CD4-positive, alpha-beta memory T cell (primary cell): Measurements from ENCODE around the gene TUFM. TPM values are rescaled to one million over a fixed set of nuclear protein-coding genes. Genes with fewer than 3 reads are reported as not detected.
A peak's percentile ranks its signal among the peaks of the same experiment; 100 is the strongest.

ENCODE experiments used
- CTCF ChIA-PET: fragments of 350-600 bp; sonication (Branson Sonifier 250); formaldehyde crosslinking; loops from one replicate; lab custom pipeline; 2021; ENCODE audit warnings: inconsistent platforms; ENCODE audit not compliant: partially characterized antibody; lab: Charles Lee
- POLR2A ChIA-PET: fragments of 350-600 bp; sonication (Branson Sonifier 250); formaldehyde crosslinking; loops from one replicate; lab custom pipeline; 2021; ENCODE audit not compliant: partially characterized antibody; lab: Charles Lee
- DNase-seq, 5 donors: peaks; one replicate each; pipeline versions ENCODE4 v3.0.0 to v3.0.0-alpha.2; 2020 to 2022; ENCODE audit warnings: mixed read lengths in 1 of 5
- H3K27ac ChIP-seq: one replicate; pipeline ENCODE4 v1.7.0; 2013; ENCODE audit warnings: low read depth, low read length
- H3K27me3 ChIP-seq: 2 replicates; pipeline ENCODE4 v1.7.0; 2013; ENCODE audit warnings: mild to moderate bottlenecking, low read length, moderate library complexity; ENCODE audit not compliant: insufficient read depth
- H3K36me3 ChIP-seq: 2 replicates; pipeline ENCODE4 v1.7.0; 2013; ENCODE audit warnings: mild to moderate bottlenecking, low read length, moderate library complexity; ENCODE audit not compliant: insufficient read depth
- H3K4me1 ChIP-seq: 2 replicates; pipeline ENCODE4 v1.7.0; 2013; ENCODE audit warnings: mild to moderate bottlenecking, low read length, moderate library complexity; ENCODE audit not compliant: insufficient read depth
- H3K4me3 ChIP-seq, 2 donors: one replicate each; pipeline ENCODE4 v1.7.0; 2013; ENCODE audit warnings: low read length in 2 of 2, mild to moderate bottlenecking in 1 of 2
- H3K9me3 ChIP-seq, 2 donors: one replicate each; pipeline ENCODE4 v1.7.0; 2013; ENCODE audit warnings: low read length in 2 of 2, control low read depth in 1 of 2; ENCODE audit not compliant: control insufficient read depth in 1 of 2
- H3K27ac Mint-ChIP-seq, 7 donors: one replicate each; pipeline ENCODE4 v1.8.0; 2020 to 2021; ENCODE audit warnings: mixed read lengths in 7 of 7, mild to moderate bottlenecking in 6 of 7, inconsistent platforms in 3 of 7, moderate library complexity in 3 of 7
- H3K27me3 Mint-ChIP-seq, 2 donors: one replicate each; pipeline ENCODE4 v1.8.0; 2020 to 2021; ENCODE audit warnings: mixed read lengths in 2 of 2
- H3K36me3 Mint-ChIP-seq, 2 donors: one replicate each; pipeline ENCODE4 v1.8.0; 2020 to 2021; ENCODE audit warnings: mixed read lengths in 2 of 2, inconsistent platforms in 1 of 2, mild to moderate bottlenecking in 1 of 2
- H3K4me1 Mint-ChIP-seq, 4 donors: one replicate each; pipeline ENCODE4 v1.8.0; 2020 to 2021; ENCODE audit warnings: mixed read lengths in 4 of 4, mild to moderate bottlenecking in 1 of 4
- H3K4me3 Mint-ChIP-seq, 8 donors: one replicate each; pipeline ENCODE4 v1.8.0; 2020 to 2021; ENCODE audit warnings: mixed read lengths in 8 of 8, mild to moderate bottlenecking in 7 of 8, moderate library complexity in 6 of 8, inconsistent platforms in 3 of 8
- H3K9me3 Mint-ChIP-seq, 8 donors: one replicate each; pipeline ENCODE4 v1.8.0; 2020 to 2021; ENCODE audit warnings: mixed read lengths in 8 of 8, mild to moderate bottlenecking in 5 of 8, inconsistent platforms in 3 of 8, moderate library complexity in 1 of 8
- intact Hi-C: fragments of 100-400 bp; cut with micrococcal nuclease; formaldehyde crosslinking; loops from one replicate; pipeline ENCODE4 v1.15.1; 2023
- polyA plus RNA-seq, 2 donors: library from polyadenylated mRNA; unstranded; fragments of 300-500 nt; fragmentation: Illumina TruSeq; gene quantifications; one replicate each; pipeline ENCODE4 v1.2.3, GENCODE V29; 2021
- total RNA-seq, 2 experiments: library from RNA; stranded (reverse); gene quantifications; one replicate each; pipeline ENCODE4 v1.2.3, GENCODE V29; 2021

The TUFM gene
- total and polyA plus RNA-seq, 4 experiments from 2014 or later, result 98.0 to 198 (median 123) TPM

- no peaks in the 10 kb centered on the region for H3K27me3 ChIP-seq
- intact Hi-C loops, result no loop called here
- peak overlapping the region in 5 of 7 donors; percentile 45 to 98 (median 91) for H3K27ac Mint-ChIP-seq
- no peaks in the 10 kb centered on the region for H3K9me3 ChIP-seq
- DNase-seq, result no peak
- H3K4me3 ChIP-seq, result no peak overlapping the region
- ChIA-PET POLR2A (no interaction called here), CTCF (interaction anchor here (1.2 kb wide), 1 partner anchor 118 kb away, joined by 4 read pairs; no protein-coding TSS in a partner anchor)
- peak overlapping the region; percentile 98 for H3K27ac ChIP-seq
- H3K36me3 Mint-ChIP-seq, result peaks cover 51 to 78% of the 10 kb centered on the region in 2 donors
- peaks cover 32% of the 10 kb centered on the region for H3K4me1 ChIP-seq
- peaks cover 56% of the 10 kb centered on the region for H3K36me3 ChIP-seq
- H3K4me1 Mint-ChIP-seq, result peaks cover 26 to 51% (median 39%) of the 10 kb centered on the region in 4 donors
- peaks cover 0 to 4% of the 10 kb centered on the region in 2 donors for H3K27me3 Mint-ChIP-seq
- H3K4me3 Mint-ChIP-seq, result peak overlapping the region in 7 of 8 donors; percentile 20 to 72 (median 36)
- peaks cover 0 to 4% (median 0%) of the 10 kb centered on the region in 8 donors for H3K9me3 Mint-ChIP-seq
Observed at GRCh38 chr16:28826141-28826540, 20.0 kb downstream of the TUFM start.

GRCh38 chr16:28824717-28824973, 21.5 kb downstream of the TUFM start:
- intact Hi-C loops, result loop anchor here (1.0 to 2.0 kb wide), 4 partner anchors 14 to 150 kb away; partner anchors contain the start of genes SPNS1 and TUFM
- H3K36me3 ChIP-seq, result peaks cover 42% of the 10 kb centered on the region
- H3K27me3 ChIP-seq, result no peaks in the 10 kb centered on the region
- H3K4me3 ChIP-seq, result peak overlapping the region; percentile 85 to 97
- Mint-ChIP-seq H3K4me3 (peak overlapping the region; percentile 93 to 99 (median 96)), H3K27ac (peak overlapping the region; percentile 96 to 100 (median 98)), H3K36me3 (peaks cover 36 to 63% of the 10 kb centered on the region in 2 donors), H3K27me3 (peaks cover 0 to 5% of the 10 kb centered on the region in 2 donors), H3K9me3 (peaks cover 0 to 5% (median 0%) of the 10 kb centered on the region in 8 donors), H3K4me1 (peaks cover 27 to 58% (median 40%) of the 10 kb centered on the region in 4 donors)
- ChIA-PET POLR2A (interaction anchor here (1.4 to 4.6 kb wide), 3 partner anchors 21 to 112 kb away, joined by 4 to 84 read pairs (median 6); partner anchors contain the start of genes RABEP2 and TUFM), CTCF (interaction anchor here (1.4 kb wide), 1 partner anchor 121 kb away, joined by 3 read pairs; no protein-coding TSS in a partner anchor)
- H3K27ac ChIP-seq, result peak overlapping the region; percentile 98
- H3K4me1 ChIP-seq, result peaks cover 32% of the 10 kb centered on the region
- no peak for DNase-seq
- H3K9me3 ChIP-seq, result no peaks in the 10 kb centered on the region

DNA sequence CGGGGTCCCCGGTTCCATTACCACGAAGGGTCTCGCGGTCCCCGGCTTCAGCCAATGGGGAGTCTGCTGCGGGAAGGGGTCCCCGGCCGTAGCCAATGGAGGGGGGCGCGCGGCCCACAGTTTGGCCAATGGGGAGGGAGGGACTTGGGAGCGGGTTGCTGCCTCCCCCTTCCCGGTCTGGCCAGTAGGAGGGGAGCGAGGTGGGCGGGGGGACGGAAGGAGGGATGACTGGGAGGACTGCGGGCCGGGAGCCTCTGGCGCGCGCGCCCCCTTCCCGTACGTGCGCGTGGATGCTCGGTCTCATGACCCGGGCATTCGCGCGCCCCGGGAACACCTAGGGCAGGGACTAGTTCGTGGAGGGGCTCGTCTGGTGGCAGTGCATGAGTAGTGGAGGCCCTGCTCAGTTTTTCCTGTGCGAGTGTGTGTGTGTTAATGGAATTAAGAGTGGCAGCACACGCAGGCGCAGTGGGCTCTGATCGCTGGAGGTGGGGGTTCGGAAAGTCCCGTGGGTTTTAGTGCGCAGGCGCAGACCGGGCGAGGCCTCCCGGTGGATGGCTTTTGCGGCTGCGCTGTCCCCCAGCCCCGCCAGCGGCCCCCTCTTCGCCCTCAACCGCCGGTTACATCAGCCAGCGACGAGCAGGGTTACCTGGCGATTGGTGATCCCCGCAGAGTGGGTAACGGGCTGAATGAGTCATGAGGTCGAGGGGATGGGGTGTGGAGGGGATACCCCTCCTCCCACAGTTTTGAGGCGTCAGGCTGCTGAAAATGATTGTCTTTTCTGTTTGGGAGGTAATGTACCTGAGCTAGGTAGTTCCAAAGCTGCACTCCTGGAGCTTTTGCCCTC, 22.1 kb downstream of the TUFM start:
- DNase-seq, result peak; percentile 94 to 99 (median 95)
- Histone ChIP-seq H3K4me1 (peaks cover 32% of the 10 kb centered on the region), H3K27me3 (no peaks in the 10 kb centered on the region), H3K27ac (peak overlapping the region; percentile 98), H3K36me3 (peaks cover 36% of the 10 kb centered on the region), H3K4me3 (peak overlapping the region; percentile 85 to 97), H3K9me3 (no peaks in the 10 kb centered on the region)
- ChIA-PET POLR2A (interaction anchor here (0.6 to 4.6 kb wide), 12 partner anchors 13 to 163 kb away, joined by 3 to 84 read pairs (median 6); partner anchors contain the start of genes LAT, NFATC2IP, RABEP2 and SH2B1), CTCF (interaction anchor here (1.4 kb wide), 1 partner anchor 121 kb away, joined by 3 read pairs; no protein-coding TSS in a partner anchor)
- peak overlapping the region; percentile 96 to 100 (median 98) for H3K27ac Mint-ChIP-seq
- peaks cover 35 to 58% of the 10 kb centered on the region in 2 donors for H3K36me3 Mint-ChIP-seq
- peaks cover 27 to 58% (median 40%) of the 10 kb centered on the region in 4 donors for H3K4me1 Mint-ChIP-seq
- H3K4me3 Mint-ChIP-seq, result peak overlapping the region; percentile 93 to 99 (median 96)
- intact Hi-C loops, result loop anchor here (1.0 to 2.0 kb wide), 5 partner anchors 15 to 1875 kb away; partner anchors contain the start of genes SPNS1, SRCAP and TUFM
- H3K9me3 Mint-ChIP-seq, result peaks cover 0 to 5% (median 0%) of the 10 kb centered on the region in 8 donors
- peaks cover 0 to 5% of the 10 kb centered on the region in 2 donors for H3K27me3 Mint-ChIP-seq

DNA sequence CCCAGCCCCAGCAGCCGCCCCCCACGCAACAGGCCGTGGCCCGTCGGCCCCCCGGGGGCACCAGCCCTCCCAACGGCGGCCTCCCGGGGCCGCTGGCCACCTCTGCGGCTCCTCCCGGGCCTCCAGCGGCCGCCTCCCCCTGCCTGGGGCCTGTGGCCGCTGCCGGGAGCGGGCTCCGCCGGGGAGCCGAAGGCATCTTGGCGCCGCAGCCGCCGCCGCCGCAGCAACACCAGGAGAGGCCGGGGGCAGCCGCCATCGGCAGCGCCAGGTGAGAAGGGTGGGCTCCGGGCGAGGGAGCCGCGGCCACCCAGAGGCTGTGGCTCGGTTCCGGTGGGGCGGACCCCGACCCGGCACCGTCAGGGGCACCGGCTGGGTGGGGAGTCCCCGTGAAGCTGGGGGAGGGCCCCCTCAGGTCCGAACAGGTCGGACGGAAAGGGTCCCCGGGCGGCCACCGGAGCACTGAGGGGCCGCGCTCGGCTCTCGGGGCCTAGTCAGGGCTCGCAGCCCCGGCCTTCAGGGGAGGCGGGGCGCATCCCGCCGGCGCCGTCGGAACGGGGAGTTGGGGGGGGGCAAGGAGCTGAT, 22.8 kb downstream of the TUFM start:
- peaks cover 31 to 51% of the 10 kb centered on the region in 2 donors for H3K36me3 Mint-ChIP-seq
- H3K4me1 ChIP-seq, result peaks cover 32% of the 10 kb centered on the region
- CTCF ChIA-PET, result interaction anchor here (1.4 to 2.3 kb wide), 3 partner anchors 39 to 122 kb away, joined by 3 to 9 read pairs (median 5); no protein-coding TSS in a partner anchor
- POLR2A ChIA-PET, result interaction anchor here (0.6 to 4.6 kb wide), 19 partner anchors 8 to 1495 kb away, joined by 3 to 84 read pairs (median 6); partner anchors contain the start of genes LAT, NFATC2IP, RABEP2 and SH2B1
- H3K4me3 ChIP-seq, result peak overlapping the region; percentile 85 to 97
- H3K4me3 Mint-ChIP-seq, result peak overlapping the region; percentile 93 to 99 (median 96)
- peaks cover 31% of the 10 kb centered on the region for H3K36me3 ChIP-seq
- peak overlapping the region; percentile 98 for H3K27ac ChIP-seq
- H3K27ac Mint-ChIP-seq, result peak overlapping the region; percentile 95 to 99 (median 98)
- peak in 3 of 5 donors; percentile 56 to 65 (median 64) for DNase-seq
- H3K27me3 ChIP-seq, result no peaks in the 10 kb centered on the region
- peaks cover 0 to 5% (median 0%) of the 10 kb centered on the region in 8 donors for H3K9me3 Mint-ChIP-seq
- intact Hi-C loops, result loop anchor here (2.0 kb wide), 1 partner anchor 1875 kb away; the partner anchor contains the start of gene SRCAP
- H3K4me1 Mint-ChIP-seq, result peaks cover 26 to 55% (median 40%) of the 10 kb centered on the region in 4 donors
- H3K27me3 Mint-ChIP-seq, result peaks cover 0 to 5% of the 10 kb centered on the region in 2 donors
- H3K9me3 ChIP-seq, result no peaks in the 10 kb centered on the region

- Mint-ChIP-seq H3K9me3 (peaks cover 0 to 5% (median 0%) of the 10 kb centered on the region in 8 donors), H3K27me3 (peaks cover 0 to 5% of the 10 kb centered on the region in 2 donors), H3K27ac (peak within 1 kb of the TSS; percentile 96 to 100 (median 98)), H3K4me1 (peaks cover 23 to 51% (median 36%) of the 10 kb centered on the region in 4 donors), H3K36me3 (peaks cover 25 to 46% of the 10 kb centered on the region in 2 donors), H3K4me3 (peak within 1 kb of the TSS; percentile 93 to 99 (median 96))
- ChIA-PET CTCF (interaction anchor here (0.8 to 2.3 kb wide), 6 partner anchors 9 to 128 kb away, joined by 3 to 9 read pairs (median 3); partner anchors contain the start of genes NFATC2IP and TUFM), POLR2A (interaction anchor here (0.6 to 4.6 kb wide), 19 partner anchors 9 to 1496 kb away, joined by 3 to 84 read pairs (median 6); partner anchors contain the start of genes NFATC2IP, RABEP2, SH2B1 and SPNS1)
- Histone ChIP-seq H3K4me1 (peaks cover 32% of the 10 kb centered on the region), H3K9me3 (no peaks in the 10 kb centered on the region), H3K4me3 (peak within 1 kb of the TSS; percentile 85 to 97), H3K36me3 (peaks cover 25% of the 10 kb centered on the region), H3K27ac (peak within 1 kb of the TSS; percentile 98), H3K27me3 (no peaks in the 10 kb centered on the region)
- intact Hi-C loops, result loop anchor here (1.0 to 2.0 kb wide), 3 partner anchors 103 to 1876 kb away; partner anchors contain the start of genes NFATC2IP, RABEP2 and SRCAP
- peak; percentile 92 to 94 (median 94) for DNase-seq
Observed at GRCh38 chr16:28822520-28823290, 23.4 kb downstream of the TUFM start, which contains the start of gene ATXN2L. TSS of gene ATXN2L (plus strand) at chr16:28822999. CDS start at chr16:28823260, 261 bp downstream.
